PC-3 (cell line): ENCODE data around the gene MLN.

Experiments
- EZH2 ChIP-seq: fragments of 300-600 bp; sonication (generic); IDR thresholded peaks from one replicate; pipeline ENCODE4 v1.6.1; 2017; ENCODE audit warnings: antibody characterized with exemption, mild to moderate bottlenecking, low read length; ENCODE audit not compliant: unreplicated experiment
- EZH2phosphoT487 ChIP-seq: fragments of 300-600 bp; sonication (generic); IDR thresholded peaks from 2 replicates; pipeline ENCODE4 v1.6.1; 2018; ENCODE audit warnings: mild to moderate bottlenecking, antibody characterized with exemption, low read length, borderline replicate concordance
- TF ChIP-seq, protein P1 (sequence below): fragments of 300-600 bp; sonication (generic); conservative IDR thresholded peaks from 2 replicates; pipeline ENCODE4 v1.5.1; 2017; ENCODE audit warnings: antibody characterized with exemption, low read depth, mild to moderate bottlenecking, low read length

DNA sequence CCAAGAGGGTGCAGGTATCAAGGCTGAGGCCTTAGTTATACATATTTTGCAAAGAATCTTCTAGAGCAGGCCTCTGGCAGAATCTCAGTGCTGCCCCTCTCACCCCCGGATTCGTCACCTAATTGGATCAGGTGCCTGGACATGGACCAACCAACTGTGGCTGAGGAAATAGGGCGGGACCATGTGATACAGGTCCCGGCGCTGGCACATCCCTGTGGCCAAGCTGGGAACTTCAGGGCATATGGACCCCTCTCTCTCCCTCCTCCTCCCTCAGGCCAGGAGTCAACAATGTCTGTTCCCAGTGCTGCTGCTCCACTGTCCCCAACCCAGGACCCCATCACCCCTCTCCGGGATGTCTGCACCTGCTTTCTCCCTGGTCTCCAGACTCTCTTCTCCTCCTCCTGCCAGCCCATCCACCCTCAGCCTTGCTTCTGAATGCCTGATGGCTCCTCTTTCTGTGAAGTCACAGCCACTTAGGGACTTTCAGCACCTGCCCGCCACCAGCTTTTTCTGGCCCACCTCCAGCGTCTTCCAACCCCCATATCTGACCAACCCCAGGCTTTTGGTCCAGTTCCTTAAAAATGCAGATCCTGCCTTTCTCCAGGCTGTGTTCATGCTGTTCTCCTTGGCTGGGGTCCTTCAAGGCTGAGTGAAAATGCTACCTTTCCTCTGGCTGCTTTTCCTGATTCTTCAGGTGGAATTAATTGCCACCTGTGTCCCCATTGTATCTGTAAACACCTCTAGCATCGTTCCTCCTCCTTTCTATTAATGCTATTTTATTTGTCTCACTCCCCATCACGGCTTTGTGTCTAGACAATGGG is 19.0 kb upstream of the MLN start:
- TF ChIP-seq, protein P1, sequence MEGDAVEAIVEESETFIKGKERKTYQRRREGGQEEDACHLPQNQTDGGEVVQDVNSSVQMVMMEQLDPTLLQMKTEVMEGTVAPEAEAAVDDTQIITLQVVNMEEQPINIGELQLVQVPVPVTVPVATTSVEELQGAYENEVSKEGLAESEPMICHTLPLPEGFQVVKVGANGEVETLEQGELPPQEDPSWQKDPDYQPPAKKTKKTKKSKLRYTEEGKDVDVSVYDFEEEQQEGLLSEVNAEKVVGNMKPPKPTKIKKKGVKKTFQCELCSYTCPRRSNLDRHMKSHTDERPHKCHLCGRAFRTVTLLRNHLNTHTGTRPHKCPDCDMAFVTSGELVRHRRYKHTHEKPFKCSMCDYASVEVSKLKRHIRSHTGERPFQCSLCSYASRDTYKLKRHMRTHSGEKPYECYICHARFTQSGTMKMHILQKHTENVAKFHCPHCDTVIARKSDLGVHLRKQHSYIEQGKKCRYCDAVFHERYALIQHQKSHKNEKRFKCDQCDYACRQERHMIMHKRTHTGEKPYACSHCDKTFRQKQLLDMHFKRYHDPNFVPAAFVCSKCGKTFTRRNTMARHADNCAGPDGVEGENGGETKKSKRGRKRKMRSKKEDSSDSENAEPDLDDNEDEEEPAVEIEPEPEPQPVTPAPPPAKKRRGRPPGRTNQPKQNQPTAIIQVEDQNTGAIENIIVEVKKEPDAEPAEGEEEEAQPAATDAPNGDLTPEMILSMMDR, result peak; percentile 50; the same call in 1 of the 2 replicates
- TF ChIP-seq EZH2 (no peak), EZH2phosphoT487 (no peak)
